Cardiac fibroblast (primary cell): ENCODE results near the gene DNAH6.

Source experiments
- DNase-seq, 2 donors: peaks; one replicate each; pipeline versions ENCODE4 v3.0.0 to v3.0.0-alpha.2; 2010; ENCODE audit warnings: low read depth in 2 of 2
- H3K4me3 ChIP-seq, 2 donors: replicated peaks in 1 of 2; 1 replicate in 1 of 2; 2 replicates in 1 of 2; pipeline ENCODE4 v1.5.1; 2011; ENCODE audit warnings: low read depth in 2 of 2, low read length in 2 of 2, mild to moderate bottlenecking in 2 of 2, moderate library complexity in 1 of 2
- CTCF ChIP-seq: IDR thresholded peaks from one replicate; pipeline ENCODE4 v1.5.1; 2011; ENCODE audit warnings: low read depth, mild to moderate bottlenecking, low read length, inconsistent platforms

The DNAH6 gene

DNA sequence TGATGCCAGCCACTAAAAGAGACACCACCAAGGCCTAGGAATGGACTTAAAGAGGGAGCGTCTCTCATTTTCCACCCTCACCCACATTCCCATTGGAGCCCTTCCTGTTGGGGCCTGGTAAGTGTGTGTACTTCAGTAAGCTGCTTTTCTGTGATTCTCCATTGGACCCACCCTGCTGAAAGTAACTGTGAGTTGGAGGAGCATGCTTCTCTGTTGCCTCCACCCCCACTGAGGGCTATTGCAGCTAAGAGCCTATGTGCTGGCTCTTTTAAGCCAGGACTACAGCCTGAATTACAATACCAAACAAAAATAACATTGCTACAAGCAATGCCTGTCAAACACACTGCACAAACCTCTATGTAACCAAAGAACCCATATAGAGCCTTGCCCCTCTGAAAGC, 283.5 kb downstream of the DNAH6 start:
- H3K4me3 ChIP-seq: no peak overlapping the region
- TF ChIP-seq CTCF: no peak
- no peak for DNase-seq

DNA sequence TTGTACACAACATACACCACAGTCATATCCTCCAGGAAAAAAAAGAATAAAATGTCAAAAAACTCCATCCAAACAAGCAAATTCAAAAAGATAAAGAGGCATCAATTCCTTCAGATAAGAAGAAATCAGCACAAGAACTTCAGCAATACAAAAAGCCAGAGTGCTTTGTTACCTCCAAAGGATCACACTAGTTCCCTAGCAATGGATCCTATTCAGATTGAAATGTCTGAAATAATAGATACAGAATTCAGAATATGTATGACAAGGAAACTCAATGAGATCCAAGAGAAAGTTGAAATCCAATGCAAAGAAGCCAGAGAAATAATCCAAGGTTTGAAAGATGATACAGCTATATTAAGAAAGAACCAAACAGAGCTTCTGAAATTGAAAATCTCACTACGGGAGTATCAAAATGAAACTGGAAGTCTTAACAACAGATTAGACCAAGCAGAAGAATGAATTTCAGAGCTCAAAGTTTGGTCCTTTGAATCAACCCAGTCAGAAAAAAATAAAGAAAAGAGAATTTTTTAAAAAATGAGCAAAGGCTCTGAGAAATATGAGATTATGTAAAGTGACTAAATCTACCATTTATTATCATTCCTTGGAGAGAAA, 284.0 kb downstream of the DNAH6 start:
- H3K4me3 ChIP-seq: no peak overlapping the region
- TF ChIP-seq CTCF: no peak
- DNase-seq: no peak

- no peak for TF ChIP-seq CTCF
- no peak overlapping the region for H3K4me3 ChIP-seq
- DNase-seq: no peak
Observed at GRCh38 chr2:84801811-84802210, 285.5 kb downstream of the DNAH6 start.

- DNase-seq: peak in 1 of 2 donors; percentile 20
- no peak overlapping the region for H3K4me3 ChIP-seq
- no peak for TF ChIP-seq CTCF
Observed at GRCh38 chr2:84805250-84805958, 289.1 kb downstream of the DNAH6 start.

DNA sequence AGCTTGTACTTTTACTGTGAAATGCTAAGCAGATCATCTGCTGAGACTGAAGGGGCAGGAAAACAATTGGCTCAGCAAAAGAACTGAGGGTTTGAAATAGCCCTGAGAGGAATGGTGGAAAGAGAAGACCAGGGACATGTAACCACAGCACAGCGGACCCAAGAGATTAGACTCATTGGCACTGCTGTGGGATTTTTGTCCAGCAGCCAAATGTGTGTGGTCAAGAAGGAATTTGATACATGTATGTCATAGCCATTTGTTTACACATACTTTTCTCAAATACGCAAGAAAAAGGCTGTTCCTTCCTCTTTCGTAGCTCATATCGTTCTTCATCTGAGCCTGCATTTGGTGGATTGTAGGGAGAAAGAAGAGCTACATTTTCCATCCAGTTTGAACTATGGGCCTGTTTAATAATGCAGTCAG, 290.8 kb downstream of the DNAH6 start:
- no peak overlapping the region for H3K4me3 ChIP-seq
- peak; percentile 95 to 96 for DNase-seq
- TF ChIP-seq CTCF: no peak

DNA sequence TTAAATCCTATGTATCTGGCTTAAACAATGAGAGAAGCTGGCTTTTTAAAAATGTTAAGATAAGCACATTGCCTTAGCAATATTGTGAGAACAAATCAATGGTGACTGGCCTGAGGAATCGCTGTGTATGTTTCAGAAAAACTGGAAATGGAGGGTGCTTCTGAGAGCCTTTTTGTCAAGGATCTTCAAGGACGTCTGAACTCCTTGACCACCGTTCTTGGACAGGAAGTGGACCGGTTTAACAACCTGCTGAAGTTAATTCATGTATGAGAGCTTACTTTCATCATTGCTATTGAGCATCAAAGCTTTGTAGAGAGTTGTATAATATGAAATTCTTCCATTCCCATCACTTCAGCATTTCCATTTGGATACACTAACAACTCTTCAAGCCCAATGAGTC, 292.0 kb downstream of the DNAH6 start:
- no peak for DNase-seq
- no peak overlapping the region for H3K4me3 ChIP-seq
- no peak for TF ChIP-seq CTCF
